ENCODE data around the gene RAB3IL1. TPM values are rescaled to one million over a fixed set of nuclear protein-coding genes. Genes with fewer than 3 reads are reported as not detected.

The RAB3IL1 gene
- total and polyA plus RNA-seq, 9 of the 15 experiments (the other 6 are each of a cell fraction or from before 2014, with no cell fraction given), result 0.15 to 42.6 (median 15.5) TPM

DNA sequence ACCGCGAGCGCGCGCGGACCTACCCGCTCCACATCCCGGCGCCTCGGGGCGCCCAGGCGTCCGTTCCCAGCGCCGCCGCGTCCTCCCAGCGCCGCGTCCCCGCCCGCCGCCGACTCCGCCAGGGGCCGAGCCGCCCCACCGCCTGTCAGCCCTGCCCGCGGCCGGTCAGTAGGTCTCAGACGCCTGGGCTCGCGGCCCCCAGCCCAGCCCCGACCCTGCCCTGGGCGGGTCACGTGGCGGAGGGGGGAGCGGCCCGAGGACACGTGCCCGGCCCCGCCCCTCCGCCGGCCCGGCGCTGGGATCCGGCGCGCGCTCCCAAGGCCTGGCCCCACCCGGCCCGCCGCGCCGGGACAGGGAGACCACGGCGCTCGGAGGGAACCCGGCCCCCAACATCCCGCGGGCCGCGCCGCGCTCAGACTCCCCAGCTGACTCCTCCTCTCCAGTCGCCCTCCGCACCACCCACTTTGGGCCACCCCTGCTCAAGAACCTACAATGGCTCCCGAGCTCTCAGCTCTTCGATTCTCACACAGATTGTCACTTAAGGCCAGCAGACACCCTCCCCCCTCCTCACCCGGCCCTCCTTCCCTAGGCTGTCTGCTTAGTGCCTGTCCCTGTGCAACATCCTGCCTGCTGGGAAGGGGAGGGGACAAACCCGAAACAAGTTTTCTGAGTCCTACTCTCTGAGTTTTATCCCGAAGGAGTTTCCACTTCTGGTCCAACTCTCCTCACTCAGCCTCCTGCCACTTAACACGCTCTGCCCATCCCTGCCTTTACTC is at the start of gene RAB3IL1 (continued):
- TF ChIP-seq, protein P1, sequence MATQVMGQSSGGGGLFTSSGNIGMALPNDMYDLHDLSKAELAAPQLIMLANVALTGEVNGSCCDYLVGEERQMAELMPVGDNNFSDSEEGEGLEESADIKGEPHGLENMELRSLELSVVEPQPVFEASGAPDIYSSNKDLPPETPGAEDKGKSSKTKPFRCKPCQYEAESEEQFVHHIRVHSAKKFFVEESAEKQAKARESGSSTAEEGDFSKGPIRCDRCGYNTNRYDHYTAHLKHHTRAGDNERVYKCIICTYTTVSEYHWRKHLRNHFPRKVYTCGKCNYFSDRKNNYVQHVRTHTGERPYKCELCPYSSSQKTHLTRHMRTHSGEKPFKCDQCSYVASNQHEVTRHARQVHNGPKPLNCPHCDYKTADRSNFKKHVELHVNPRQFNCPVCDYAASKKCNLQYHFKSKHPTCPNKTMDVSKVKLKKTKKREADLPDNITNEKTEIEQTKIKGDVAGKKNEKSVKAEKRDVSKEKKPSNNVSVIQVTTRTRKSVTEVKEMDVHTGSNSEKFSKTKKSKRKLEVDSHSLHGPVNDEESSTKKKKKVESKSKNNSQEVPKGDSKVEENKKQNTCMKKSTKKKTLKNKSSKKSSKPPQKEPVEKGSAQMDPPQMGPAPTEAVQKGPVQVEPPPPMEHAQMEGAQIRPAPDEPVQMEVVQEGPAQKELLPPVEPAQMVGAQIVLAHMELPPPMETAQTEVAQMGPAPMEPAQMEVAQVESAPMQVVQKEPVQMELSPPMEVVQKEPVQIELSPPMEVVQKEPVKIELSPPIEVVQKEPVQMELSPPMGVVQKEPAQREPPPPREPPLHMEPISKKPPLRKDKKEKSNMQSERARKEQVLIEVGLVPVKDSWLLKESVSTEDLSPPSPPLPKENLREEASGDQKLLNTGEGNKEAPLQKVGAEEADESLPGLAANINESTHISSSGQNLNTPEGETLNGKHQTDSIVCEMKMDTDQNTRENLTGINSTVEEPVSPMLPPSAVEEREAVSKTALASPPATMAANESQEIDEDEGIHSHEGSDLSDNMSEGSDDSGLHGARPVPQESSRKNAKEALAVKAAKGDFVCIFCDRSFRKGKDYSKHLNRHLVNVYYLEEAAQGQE (IDR thresholded peaks at IDR 0.05; ENCODE audit: borderline replicate concordance), result peak; percentile 78
- TF ChIP-seq, protein P1 (CRISPR knock-in tag; IDR thresholded peaks at IDR 0.05; ENCODE audit: low read depth), result no peak
- TF ChIP-seq MAZ (CRISPR knock-in tag; conservative IDR thresholded peaks at IDR 0.05 in 1 of 2, IDR thresholded peaks at IDR 0.05 in 1 of 2) (peak; percentile 58 to 80; a peak in 3 of 4 replicates), CBX1 (IDR thresholded peaks at IDR 0.05; ENCODE audit: low read depth) (peak; percentile 90; the same call in 1 of the 2 replicates), MTA2 (IDR thresholded peaks at IDR 0.05; ENCODE audit: low read depth) (no peak), TRIM24 (IDR thresholded peaks at IDR 0.05) (0 out of 4 replicates have a peak, but pooled peaks of 1 of the 2 experiments have one; percentile 24), FOXK1 (CRISPR knock-in tag; IDR thresholded peaks at IDR 0.05; ENCODE audit: borderline replicate concordance) (no peak), NFYB (IDR thresholded peaks at IDR 0.05; ENCODE audit: extremely low read depth, insufficient read length) (no peak), LEF1 (IDR thresholded peaks at IDR 0.05) (no peak), ZNF764 (CRISPR knock-in tag; IDR thresholded peaks at IDR 0.05; ENCODE audit: low read depth) (no peak), ZFP36 (IDR thresholded peaks at IDR 0.05; ENCODE audit: low read depth, low read length, partially characterized antibody) (peak; percentile 97), MECOM (CRISPR knock-in tag; IDR thresholded peaks at IDR 0.05) (no peak)
- TF ChIP-seq, protein P2, sequence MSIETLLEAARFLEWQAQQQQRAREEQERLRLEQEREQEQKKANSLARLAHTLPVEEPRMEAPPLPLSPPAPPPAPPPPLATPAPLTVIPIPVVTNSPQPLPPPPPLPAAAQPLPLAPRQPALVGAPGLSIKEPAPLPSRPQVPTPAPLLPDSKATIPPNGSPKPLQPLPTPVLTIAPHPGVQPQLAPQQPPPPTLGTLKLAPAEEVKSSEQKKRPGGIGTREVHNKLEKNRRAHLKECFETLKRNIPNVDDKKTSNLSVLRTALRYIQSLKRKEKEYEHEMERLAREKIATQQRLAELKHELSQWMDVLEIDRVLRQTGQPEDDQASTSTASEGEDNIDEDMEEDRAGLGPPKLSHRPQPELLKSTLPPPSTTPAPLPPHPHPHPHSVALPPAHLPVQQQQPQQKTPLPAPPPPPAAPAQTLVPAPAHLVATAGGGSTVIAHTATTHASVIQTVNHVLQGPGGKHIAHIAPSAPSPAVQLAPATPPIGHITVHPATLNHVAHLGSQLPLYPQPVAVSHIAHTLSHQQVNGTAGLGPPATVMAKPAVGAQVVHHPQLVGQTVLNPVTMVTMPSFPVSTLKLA (conservative IDR thresholded peaks at IDR 0.05), result peak in 1 of 2 experiments; percentile 77; a peak in 2 of 4 replicates
- TF ChIP-seq, protein P3, sequence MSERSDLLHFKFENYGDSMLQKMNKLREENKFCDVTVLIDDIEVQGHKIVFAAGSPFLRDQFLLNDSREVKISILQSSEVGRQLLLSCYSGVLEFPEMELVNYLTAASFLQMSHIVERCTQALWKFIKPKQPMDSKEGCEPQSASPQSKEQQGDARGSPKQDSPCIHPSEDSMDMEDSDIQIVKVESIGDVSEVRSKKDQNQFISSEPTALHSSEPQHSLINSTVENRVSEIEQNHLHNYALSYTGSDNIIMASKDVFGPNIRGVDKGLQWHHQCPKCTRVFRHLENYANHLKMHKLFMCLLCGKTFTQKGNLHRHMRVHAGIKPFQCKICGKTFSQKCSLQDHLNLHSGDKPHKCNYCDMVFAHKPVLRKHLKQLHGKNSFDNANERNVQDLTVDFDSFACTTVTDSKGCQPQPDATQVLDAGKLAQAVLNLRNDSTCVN (CRISPR knock-in tag; IDR thresholded peaks at IDR 0.05), result no peak
- TF ChIP-seq, protein P4, sequence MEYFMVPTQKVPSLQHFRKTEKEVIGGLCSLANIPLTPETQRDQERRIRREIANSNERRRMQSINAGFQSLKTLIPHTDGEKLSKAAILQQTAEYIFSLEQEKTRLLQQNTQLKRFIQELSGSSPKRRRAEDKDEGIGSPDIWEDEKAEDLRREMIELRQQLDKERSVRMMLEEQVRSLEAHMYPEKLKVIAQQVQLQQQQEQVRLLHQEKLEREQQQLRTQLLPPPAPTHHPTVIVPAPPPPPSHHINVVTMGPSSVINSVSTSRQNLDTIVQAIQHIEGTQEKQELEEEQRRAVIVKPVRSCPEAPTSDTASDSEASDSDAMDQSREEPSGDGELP (CRISPR knock-in tag; IDR thresholded peaks at IDR 0.05; ENCODE audit: borderline replicate concordance), result peak; percentile 53; the same call in 1 of the 2 replicates

Data from K562 (cell line).